Gastrocnemius medialis (tissue), 4 donors: ENCODE results near the gene EPB41L4B.

Experiments
- POLR2A ChIP-seq, 2 donors: fragments of 450-650 bp; IDR thresholded peaks; one replicate each; pipeline ENCODE4 v1.6.1; 2017; ENCODE audit warnings: antibody characterized with exemption in 2 of 2, mild to moderate bottlenecking in 2 of 2, moderate library complexity in 2 of 2
- TF ChIP-seq, protein P1 (sequence below), 5 experiments: fragments of 450-650 bp in 3 of 5; fragments of 200-600 bp in 2 of 5; sonication (generic) in 2 of 5; IDR thresholded peaks in 4 of 5; conservative IDR thresholded peaks in 1 of 5; 1 replicate in 4 of 5; 2 replicates in 1 of 5; pipeline ENCODE4 v1.5.1; 2016 to 2019; ENCODE audit warnings: antibody characterized with exemption in 5 of 5, mild to moderate bottlenecking in 3 of 5, moderate library complexity in 3 of 5

- no peak for TF ChIP-seq POLR2A (IDR thresholded peaks at IDR 0.05)
- TF ChIP-seq, protein P1, sequence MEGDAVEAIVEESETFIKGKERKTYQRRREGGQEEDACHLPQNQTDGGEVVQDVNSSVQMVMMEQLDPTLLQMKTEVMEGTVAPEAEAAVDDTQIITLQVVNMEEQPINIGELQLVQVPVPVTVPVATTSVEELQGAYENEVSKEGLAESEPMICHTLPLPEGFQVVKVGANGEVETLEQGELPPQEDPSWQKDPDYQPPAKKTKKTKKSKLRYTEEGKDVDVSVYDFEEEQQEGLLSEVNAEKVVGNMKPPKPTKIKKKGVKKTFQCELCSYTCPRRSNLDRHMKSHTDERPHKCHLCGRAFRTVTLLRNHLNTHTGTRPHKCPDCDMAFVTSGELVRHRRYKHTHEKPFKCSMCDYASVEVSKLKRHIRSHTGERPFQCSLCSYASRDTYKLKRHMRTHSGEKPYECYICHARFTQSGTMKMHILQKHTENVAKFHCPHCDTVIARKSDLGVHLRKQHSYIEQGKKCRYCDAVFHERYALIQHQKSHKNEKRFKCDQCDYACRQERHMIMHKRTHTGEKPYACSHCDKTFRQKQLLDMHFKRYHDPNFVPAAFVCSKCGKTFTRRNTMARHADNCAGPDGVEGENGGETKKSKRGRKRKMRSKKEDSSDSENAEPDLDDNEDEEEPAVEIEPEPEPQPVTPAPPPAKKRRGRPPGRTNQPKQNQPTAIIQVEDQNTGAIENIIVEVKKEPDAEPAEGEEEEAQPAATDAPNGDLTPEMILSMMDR (IDR thresholded peaks at IDR 0.05 in 4 of 5, conservative IDR thresholded peaks at IDR 0.05 in 1 of 5): no peak
Observed at GRCh38 chr9:109290385-109290784, 30.5 kb downstream of the EPB41L4B start.
